Duodenal mucosa (tissue), 2 donors: Measurements from ENCODE around the gene UBTF.

Experiments
- H3K27ac ChIP-seq: one replicate; pipeline ENCODE4 v1.7.0; 2013; ENCODE audit warnings: low read depth, low read length
- H3K27me3 ChIP-seq, 2 donors: one replicate each; pipeline ENCODE4 v1.7.0; 2013; ENCODE audit warnings: low read length in 2 of 2, control low read depth in 1 of 2; ENCODE audit not compliant: insufficient read depth in 2 of 2, control insufficient read depth in 1 of 2
- H3K36me3 ChIP-seq, 2 donors: one replicate each; pipeline ENCODE4 v1.7.0; 2013; ENCODE audit warnings: low read length in 2 of 2, control low read depth in 1 of 2; ENCODE audit not compliant: insufficient read depth in 2 of 2, control insufficient read depth in 1 of 2
- H3K4me1 ChIP-seq, 2 donors: one replicate each; pipeline ENCODE4 v1.7.0; 2013; ENCODE audit warnings: low read length in 2 of 2, control low read depth in 1 of 2; ENCODE audit not compliant: insufficient read depth in 2 of 2, control insufficient read depth in 1 of 2
- H3K4me3 ChIP-seq, 2 donors: one replicate each; pipeline ENCODE4 v1.7.0; 2013; ENCODE audit warnings: low read length in 2 of 2, low read depth in 1 of 2
- H3K9ac ChIP-seq, 2 donors: one replicate each; pipeline ENCODE4 v1.7.0; 2013; ENCODE audit warnings: low read length in 2 of 2, low read depth in 1 of 2
- H3K9me3 ChIP-seq, 2 donors: one replicate each; pipeline ENCODE4 v1.7.0; 2013; ENCODE audit warnings: low read length in 2 of 2, control low read depth in 1 of 2; ENCODE audit not compliant: control insufficient read depth in 1 of 2

Gene UBTF

GRCh38 chr17:44257815-44258760 lies 38.6 kb upstream of the UBTF start:
- Histone ChIP-seq H3K4me3 (no peak overlapping the region), H3K36me3 (no peaks in the 10 kb centered on the region), H3K27me3 (no peaks in the 10 kb centered on the region), H3K9ac (no peak overlapping the region), H3K27ac (no peak overlapping the region), H3K4me1 (no peaks in the 10 kb centered on the region), H3K9me3 (no peaks in the 10 kb centered on the region)

GRCh38 chr17:44256671-44257070 lies 37.2 kb upstream of the UBTF start:
- Histone ChIP-seq H3K9ac (no peak overlapping the region), H3K4me1 (no peaks in the 10 kb centered on the region), H3K27me3 (no peaks in the 10 kb centered on the region), H3K36me3 (no peaks in the 10 kb centered on the region), H3K27ac (no peak overlapping the region), H3K4me3 (no peak overlapping the region), H3K9me3 (no peaks in the 10 kb centered on the region)

DNA sequence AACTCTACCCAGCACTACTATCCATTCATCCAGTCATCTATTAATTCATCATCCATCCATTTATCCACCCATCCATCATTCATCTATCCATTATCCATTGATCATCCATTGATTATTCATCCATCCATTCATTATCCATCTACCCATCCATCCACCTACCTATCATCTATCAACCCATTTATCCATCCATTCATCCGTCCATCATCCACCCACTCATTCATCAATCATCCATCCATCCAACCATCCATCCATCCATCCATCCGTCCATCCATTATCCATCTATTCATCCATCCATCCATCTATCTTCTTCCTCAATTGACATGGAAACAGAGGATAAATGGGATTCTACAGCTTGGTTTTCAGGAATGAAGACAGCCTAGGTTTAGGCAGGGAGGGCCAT lies 36.4 kb upstream of the UBTF start:
- no peak overlapping the region for H3K9ac ChIP-seq
- no peaks in the 10 kb centered on the region for H3K9me3 ChIP-seq

GRCh38 chr17:44254361-44255095 lies 35.1 kb upstream of the UBTF start:
- H3K9ac ChIP-seq: no peak overlapping the region
- H3K4me1 ChIP-seq: no peaks in the 10 kb centered on the region
- H3K27ac ChIP-seq: no peak overlapping the region
- no peaks in the 10 kb centered on the region for H3K9me3 ChIP-seq
- H3K36me3 ChIP-seq: no peaks in the 10 kb centered on the region
- H3K4me3 ChIP-seq: no peak overlapping the region
- H3K27me3 ChIP-seq: no peaks in the 10 kb centered on the region

More for the DNA sequence above, 36.4 kb upstream of the UBTF start:
- Histone ChIP-seq H3K27ac (no peak overlapping the region), H3K36me3 (no peaks in the 10 kb centered on the region), H3K4me3 (no peak overlapping the region), H3K27me3 (no peaks in the 10 kb centered on the region), H3K4me1 (no peaks in the 10 kb centered on the region)

DNA sequence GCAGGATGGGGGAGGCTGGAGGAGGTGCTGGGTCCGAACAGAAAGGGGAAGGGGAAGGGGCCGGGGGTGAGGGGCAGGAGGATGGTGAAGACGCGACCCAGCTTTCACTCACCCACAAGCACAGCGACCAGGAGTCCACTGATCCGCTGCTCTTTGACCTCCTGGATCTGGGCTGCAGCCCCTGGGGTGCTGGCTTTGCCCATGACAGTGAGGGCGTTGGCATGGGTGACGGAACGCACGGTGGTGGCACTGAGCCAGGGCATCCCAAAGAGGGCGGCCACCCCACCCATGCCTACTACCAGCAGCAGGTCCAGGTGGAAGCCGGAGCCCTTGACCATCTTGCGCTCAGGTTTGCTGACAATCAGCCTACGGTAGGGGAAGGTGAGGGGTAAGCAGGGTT lies 33.5 kb upstream of the UBTF start:
- Histone ChIP-seq H3K9ac (no peak overlapping the region), H3K36me3 (no peaks in the 10 kb centered on the region), H3K27ac (no peak overlapping the region), H3K9me3 (no peaks in the 10 kb centered on the region), H3K4me1 (peaks cover 0 to 4% of the 10 kb centered on the region in 2 donors), H3K27me3 (no peaks in the 10 kb centered on the region), H3K4me3 (no peak overlapping the region)

DNA sequence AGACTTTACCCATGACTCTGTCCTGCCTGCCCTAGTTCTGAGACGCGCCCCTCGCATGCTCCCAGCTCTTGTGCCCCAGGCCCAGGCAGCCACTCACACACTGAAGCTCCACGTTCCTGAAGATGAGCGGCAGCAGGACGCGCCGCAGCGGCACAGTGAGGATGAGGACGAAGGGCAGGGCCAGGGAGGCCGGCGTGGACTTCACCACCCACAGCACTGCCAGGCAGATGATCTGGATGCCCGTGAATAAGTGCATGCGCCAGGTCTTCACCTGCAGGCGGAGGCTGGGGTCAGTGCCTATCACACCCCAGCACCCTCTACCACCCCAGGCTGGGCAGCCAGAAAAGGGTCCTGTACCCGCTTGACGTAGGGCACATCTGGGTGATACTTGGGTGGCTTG lies 31.6 kb upstream of the UBTF start:
- H3K27me3 ChIP-seq: no peaks in the 10 kb centered on the region
- no peaks in the 10 kb centered on the region for H3K36me3 ChIP-seq
- peaks cover 1 to 15% of the 10 kb centered on the region in 2 donors for H3K4me1 ChIP-seq
- no peaks in the 10 kb centered on the region for H3K9me3 ChIP-seq
- no peak overlapping the region for H3K4me3 ChIP-seq
- H3K9ac ChIP-seq: no peak overlapping the region
- H3K27ac ChIP-seq: no peak overlapping the region

GRCh38 chr17:44249501-44250246 lies 30.2 kb upstream of the UBTF start:
- Histone ChIP-seq H3K36me3 (no peaks in the 10 kb centered on the region), H3K4me1 (peaks cover 8 to 20% of the 10 kb centered on the region in 2 donors), H3K27me3 (no peaks in the 10 kb centered on the region), H3K4me3 (no peak overlapping the region), H3K27ac (no peak overlapping the region), H3K9ac (no peak overlapping the region), H3K9me3 (no peaks in the 10 kb centered on the region)

DNA sequence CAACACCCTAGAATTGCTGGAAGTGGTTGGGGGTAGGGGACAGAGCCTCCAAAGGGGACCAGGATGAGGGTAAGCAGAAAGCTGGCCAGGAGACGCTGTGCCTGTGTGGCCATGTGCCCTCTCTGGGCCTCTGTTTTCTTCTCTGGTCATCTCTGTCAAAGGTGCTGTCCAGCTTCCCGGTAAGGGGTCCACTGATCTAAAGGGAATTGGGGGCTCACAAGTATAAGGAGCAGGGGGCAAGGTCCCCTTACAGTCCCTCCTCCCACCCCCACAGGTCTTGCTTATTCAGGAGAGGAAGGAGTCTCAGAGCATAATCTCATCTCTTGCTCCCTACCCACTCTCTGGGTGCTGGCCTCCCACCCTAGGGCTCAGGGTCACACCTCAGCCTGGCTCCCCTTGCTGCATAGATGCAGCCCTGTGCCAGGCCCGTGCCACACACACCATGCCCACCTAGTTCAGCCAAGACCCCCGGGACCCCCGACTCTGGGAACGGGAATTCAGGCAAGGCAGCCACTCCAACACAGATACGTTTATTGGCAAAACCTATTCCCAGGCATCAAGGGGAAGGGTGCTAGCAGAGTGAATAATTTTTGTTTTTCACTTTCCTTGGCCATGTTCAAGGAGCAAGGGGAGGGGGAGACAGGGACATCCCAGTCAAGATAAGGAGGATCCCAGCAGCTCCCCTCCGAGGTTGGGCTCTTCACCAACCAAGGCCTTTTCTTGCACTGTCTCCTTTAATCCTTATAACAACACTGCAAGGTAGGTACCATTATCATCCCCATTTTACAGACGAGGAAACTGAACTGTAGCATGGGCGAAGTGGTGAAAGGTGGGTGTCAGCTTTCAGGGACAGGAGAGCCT lies 28.6 kb upstream of the UBTF start:
- Histone ChIP-seq H3K36me3 (no peaks in the 10 kb centered on the region), H3K9ac (no peak overlapping the region), H3K4me3 (no peak overlapping the region), H3K4me1 (peaks cover 8 to 20% of the 10 kb centered on the region in 2 donors), H3K9me3 (no peaks in the 10 kb centered on the region), H3K27ac (no peak overlapping the region), H3K27me3 (no peaks in the 10 kb centered on the region)

DNA sequence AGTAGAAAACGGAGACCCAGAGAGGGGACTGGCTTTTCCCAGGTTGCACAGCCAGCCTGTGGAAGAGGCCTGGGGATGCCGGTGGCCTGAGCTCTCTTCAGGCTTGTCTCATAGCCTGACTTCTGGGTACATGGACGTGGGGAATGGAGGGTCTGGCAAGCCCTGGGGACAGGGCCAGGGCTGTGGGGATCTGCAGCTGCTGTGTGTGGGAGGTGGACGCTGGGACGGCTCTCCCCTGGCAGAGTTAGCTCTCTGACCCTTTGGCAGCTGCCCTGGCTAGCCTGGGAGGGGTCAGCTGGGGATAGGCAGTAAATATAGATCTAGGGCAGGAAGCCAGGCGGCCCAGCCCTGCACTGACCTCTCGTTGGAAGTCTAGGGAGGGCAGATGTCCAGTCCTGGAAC lies 28.0 kb upstream of the UBTF start:
- Histone ChIP-seq H3K4me3 (no peak overlapping the region), H3K9me3 (no peaks in the 10 kb centered on the region), H3K27ac (no peak overlapping the region), H3K4me1 (peaks cover 8 to 20% of the 10 kb centered on the region in 2 donors), H3K9ac (no peak overlapping the region), H3K27me3 (no peaks in the 10 kb centered on the region), H3K36me3 (no peaks in the 10 kb centered on the region)
